ENCODE measurements around the gene NOL4L. TPM values are rescaled to one million over a fixed set of nuclear protein-coding genes. Genes with fewer than 3 reads are reported as not detected.

The NOL4L gene
- total and polyA plus RNA-seq, 9 donors, result 10.4 to 20.0 (median 16.1) TPM

DNA sequence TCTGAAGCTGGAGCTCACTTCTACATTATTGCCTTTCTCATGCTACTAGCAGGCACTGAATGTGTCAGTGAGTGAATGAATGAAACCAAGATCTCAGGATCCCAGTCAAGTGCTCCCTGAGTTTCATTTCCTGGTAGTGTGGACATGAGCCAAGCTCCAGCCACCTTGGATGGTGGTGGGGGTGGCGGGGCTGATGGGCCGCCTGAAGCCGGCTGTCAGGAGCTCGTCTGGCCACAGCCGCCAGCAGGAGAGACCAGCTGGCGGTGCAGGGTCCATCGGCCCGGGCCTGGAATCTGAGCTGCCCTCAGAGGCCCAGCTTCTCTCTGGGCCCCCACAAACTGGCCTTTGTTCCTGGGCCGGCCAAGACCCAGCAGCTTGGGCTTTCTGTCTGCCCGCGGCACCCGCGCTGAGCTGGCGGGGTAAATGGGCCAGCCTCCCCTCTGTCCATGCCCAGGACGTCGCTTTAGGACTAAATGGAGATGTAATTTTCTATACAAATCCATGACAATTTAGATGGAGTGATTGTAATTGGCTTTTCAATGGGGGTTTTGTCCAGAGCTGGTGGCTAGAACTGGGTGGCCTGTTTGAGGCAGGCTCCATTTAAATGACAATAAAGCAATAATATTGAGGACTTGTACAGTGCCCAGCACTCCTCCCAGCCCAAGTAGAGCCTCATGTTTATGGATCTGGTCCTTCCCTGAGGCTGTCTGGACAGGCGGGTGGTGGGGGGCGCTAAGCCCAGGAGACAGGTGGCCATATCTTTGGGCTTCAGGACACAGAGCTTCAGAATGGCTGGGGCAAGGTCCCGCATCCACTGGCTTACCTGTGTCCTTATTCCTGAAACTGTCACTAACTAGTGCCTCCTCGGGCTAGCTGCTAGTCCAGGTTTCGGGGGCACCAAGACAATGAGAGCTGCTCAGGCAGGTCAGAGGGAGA, 43.5 kb downstream of the NOL4L start:
- H3K4me3 ChIP-seq (ENCODE audit: low read length), result no peak overlapping the region
- no peaks in the 10 kb centered on the region for H3K27me3 ChIP-seq (ENCODE audit: control insufficient read depth, insufficient read depth, low read length)
- H3K36me3 ChIP-seq (ENCODE audit: control insufficient read depth, insufficient read depth, low read length), result no peaks in the 10 kb centered on the region
- 65% methylated on average over 12 of the region's 21 CpGs for WGBS (ENCODE audit: insufficient coverage)
- peak overlapping the region; percentile 64 for H3K27ac ChIP-seq (ENCODE audit: low read length)
- DNase-seq, result peak; percentile 70
- H3K9me3 ChIP-seq (replicated peaks; ENCODE audit: control insufficient read depth, low read depth, low read length), result no peaks in the 10 kb centered on the region
- H3K4me1 ChIP-seq (ENCODE audit: control insufficient read depth, insufficient read depth, low read length), result peaks cover 65% of the 10 kb centered on the region

GRCh38 chr20:32539817-32540675, 45.1 kb downstream of the NOL4L start:
- no peak overlapping the region for H3K27ac ChIP-seq (ENCODE audit: low read length)
- peaks cover 76% of the 10 kb centered on the region for H3K4me1 ChIP-seq (ENCODE audit: control insufficient read depth, insufficient read depth, low read length)
- H3K9me3 ChIP-seq (replicated peaks; ENCODE audit: control insufficient read depth, low read depth, low read length), result no peaks in the 10 kb centered on the region
- no peaks in the 10 kb centered on the region for H3K27me3 ChIP-seq (ENCODE audit: control insufficient read depth, insufficient read depth, low read length)
- H3K36me3 ChIP-seq (ENCODE audit: control insufficient read depth, insufficient read depth, low read length), result no peaks in the 10 kb centered on the region
- WGBS (ENCODE audit: insufficient coverage), result 69% methylated on average over 10 of the region's 13 CpGs
- no peak overlapping the region for H3K4me3 ChIP-seq (ENCODE audit: low read length)
- DNase-seq, result no peak

GRCh38 chr20:32539026-32539816, 45.9 kb downstream of the NOL4L start:
- no peak for DNase-seq
- Histone ChIP-seq H3K9me3 (replicated peaks; ENCODE audit: control insufficient read depth, low read depth, low read length) (no peaks in the 10 kb centered on the region), H3K4me1 (ENCODE audit: control insufficient read depth, insufficient read depth, low read length) (peaks cover 72% of the 10 kb centered on the region), H3K36me3 (ENCODE audit: control insufficient read depth, insufficient read depth, low read length) (no peaks in the 10 kb centered on the region), H3K4me3 (ENCODE audit: low read length) (no peak overlapping the region), H3K27me3 (ENCODE audit: control insufficient read depth, insufficient read depth, low read length) (no peaks in the 10 kb centered on the region), H3K27ac (ENCODE audit: low read length) (no peak overlapping the region)
- WGBS (ENCODE audit: insufficient coverage), result 55% methylated on average over 7 of the region's 13 CpGs

DNA sequence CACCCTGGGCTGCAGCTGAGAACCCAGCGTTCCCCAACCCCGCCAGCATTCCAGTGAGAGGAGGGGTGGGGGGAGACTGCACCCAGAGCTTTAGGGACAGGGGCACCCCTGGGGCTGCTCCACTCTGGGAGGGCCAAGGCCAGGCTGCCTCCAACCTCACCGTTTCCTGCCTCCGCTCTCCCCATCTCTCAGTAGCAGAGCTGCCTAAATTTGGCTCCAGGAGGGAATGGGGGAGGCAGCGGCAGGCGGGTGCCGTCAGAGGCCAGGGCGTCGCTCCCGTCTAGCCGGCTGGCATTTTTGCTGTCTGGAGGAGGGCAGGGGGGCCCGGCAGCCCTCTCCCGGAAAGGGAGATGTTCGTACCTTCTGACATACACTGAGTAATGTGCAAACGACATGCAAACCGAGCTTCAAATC, 46.6 kb downstream of the NOL4L start:
- no peak overlapping the region for H3K4me3 ChIP-seq (ENCODE audit: low read length)
- DNase-seq, result no peak
- H3K4me1 ChIP-seq (ENCODE audit: control insufficient read depth, insufficient read depth, low read length), result peaks cover 71% of the 10 kb centered on the region
- no peaks in the 10 kb centered on the region for H3K27me3 ChIP-seq (ENCODE audit: control insufficient read depth, insufficient read depth, low read length)
- WGBS (ENCODE audit: insufficient coverage), result 12% methylated on average over 9 of the region's 16 CpGs
- H3K9me3 ChIP-seq (replicated peaks; ENCODE audit: control insufficient read depth, low read depth, low read length), result no peaks in the 10 kb centered on the region
- no peaks in the 10 kb centered on the region for H3K36me3 ChIP-seq (ENCODE audit: control insufficient read depth, insufficient read depth, low read length)
- peak overlapping the region; percentile 59 for H3K27ac ChIP-seq (ENCODE audit: low read length)

DNA sequence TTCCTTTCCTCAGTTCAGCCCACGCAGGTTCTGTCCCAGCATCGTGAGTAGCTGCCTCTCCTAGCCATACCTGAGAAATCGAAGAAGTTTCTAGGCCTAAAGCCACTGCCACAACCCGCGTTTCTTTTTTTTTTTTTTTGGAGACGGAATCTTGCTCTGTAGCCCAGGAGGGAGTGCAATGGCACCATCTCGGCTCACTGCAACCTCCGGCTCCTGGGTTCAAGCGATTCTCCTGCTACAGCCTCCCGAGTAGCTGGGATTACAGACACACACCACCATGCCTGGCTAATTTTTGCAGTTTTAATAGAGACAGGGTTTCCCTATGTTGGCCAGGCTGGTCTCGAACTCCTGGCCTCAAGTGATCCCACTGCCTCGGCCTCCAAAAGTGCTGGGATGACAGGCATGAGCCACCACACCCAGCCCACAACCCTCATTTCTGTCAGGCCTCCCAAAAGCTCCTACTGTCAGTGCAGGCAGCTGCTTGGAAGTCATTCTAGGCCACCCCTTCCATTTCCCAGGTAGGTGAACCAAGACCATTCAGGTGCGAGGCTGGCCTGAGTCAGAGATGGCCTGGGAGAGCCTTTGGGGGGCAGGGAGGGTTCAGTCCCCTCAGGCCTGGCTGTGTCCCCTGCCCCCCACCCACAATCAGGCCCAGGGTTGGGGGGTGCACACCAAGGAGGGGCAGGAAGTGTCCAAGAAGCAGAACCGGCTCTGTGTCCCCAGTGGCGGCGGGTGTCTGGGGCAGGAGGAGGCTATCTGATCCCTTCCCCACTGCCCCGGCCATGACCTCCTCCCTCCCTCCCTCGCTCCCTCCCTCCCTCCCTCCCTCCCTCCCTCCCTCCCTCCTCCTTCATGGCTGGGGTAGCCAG, 47.2 kb downstream of the NOL4L start:
- no peaks in the 10 kb centered on the region for H3K27me3 ChIP-seq (ENCODE audit: control insufficient read depth, insufficient read depth, low read length)
- H3K27ac ChIP-seq (ENCODE audit: low read length), result no peak overlapping the region
- H3K4me1 ChIP-seq (ENCODE audit: control insufficient read depth, insufficient read depth, low read length), result peaks cover 70% of the 10 kb centered on the region
- no peaks in the 10 kb centered on the region for H3K9me3 ChIP-seq (replicated peaks; ENCODE audit: control insufficient read depth, low read depth, low read length)
- DNase-seq, result no peak
- H3K36me3 ChIP-seq (ENCODE audit: control insufficient read depth, insufficient read depth, low read length), result no peaks in the 10 kb centered on the region
- WGBS (ENCODE audit: insufficient coverage), result 61% methylated on average over 8 of the region's 18 CpGs
- H3K4me3 ChIP-seq (ENCODE audit: low read length), result no peak overlapping the region

DNA sequence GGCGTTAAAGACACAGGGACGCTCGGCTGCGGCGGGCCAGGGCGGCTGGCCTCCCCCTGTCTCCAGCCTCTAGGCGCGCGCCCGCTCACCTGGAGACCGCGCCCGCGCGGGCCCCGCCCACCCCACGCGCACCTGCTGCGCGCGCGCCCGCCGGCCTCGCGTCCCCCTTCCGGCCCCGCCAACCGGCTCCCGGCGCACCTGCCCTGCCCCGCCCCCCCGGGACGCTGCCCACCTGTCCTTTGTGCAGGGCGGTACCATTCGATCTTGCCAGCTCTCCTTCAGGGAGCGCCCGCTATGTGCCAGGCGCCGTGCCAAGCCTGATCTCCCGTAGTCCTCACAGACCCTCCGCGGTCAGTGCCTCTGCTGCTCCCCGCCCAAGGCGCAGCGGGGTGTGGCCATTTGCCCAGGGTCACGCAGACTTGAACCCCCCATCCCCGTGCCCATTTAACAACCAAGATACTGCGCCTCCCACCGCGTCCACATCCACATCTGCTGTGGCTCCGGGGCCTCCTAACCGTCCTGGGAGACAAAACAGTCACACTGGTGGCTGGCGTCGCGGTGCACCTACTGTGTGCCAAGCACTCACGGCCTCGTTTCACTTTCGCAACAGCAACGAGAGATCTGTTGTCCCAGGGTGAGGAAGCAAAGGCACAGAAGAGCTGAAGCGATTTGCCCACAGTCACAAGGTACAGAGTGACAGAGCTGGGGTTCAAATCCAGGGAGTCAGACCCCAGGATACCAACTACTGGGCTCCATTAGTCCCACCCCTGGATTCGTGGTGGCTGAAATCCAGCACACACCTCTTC, 48.1 kb downstream of the NOL4L start:
- Histone ChIP-seq H3K27ac (ENCODE audit: low read length) (peak overlapping the region; percentile 29), H3K4me3 (ENCODE audit: low read length) (peak overlapping the region; percentile 18), H3K27me3 (ENCODE audit: control insufficient read depth, insufficient read depth, low read length) (no peaks in the 10 kb centered on the region), H3K4me1 (ENCODE audit: control insufficient read depth, insufficient read depth, low read length) (peaks cover 62% of the 10 kb centered on the region), H3K36me3 (ENCODE audit: control insufficient read depth, insufficient read depth, low read length) (no peaks in the 10 kb centered on the region), H3K9me3 (replicated peaks; ENCODE audit: control insufficient read depth, low read depth, low read length) (no peaks in the 10 kb centered on the region)
- no peak for DNase-seq
- WGBS (ENCODE audit: insufficient coverage), result 3% methylated on average over 58 of the region's 62 CpGs

DNA sequence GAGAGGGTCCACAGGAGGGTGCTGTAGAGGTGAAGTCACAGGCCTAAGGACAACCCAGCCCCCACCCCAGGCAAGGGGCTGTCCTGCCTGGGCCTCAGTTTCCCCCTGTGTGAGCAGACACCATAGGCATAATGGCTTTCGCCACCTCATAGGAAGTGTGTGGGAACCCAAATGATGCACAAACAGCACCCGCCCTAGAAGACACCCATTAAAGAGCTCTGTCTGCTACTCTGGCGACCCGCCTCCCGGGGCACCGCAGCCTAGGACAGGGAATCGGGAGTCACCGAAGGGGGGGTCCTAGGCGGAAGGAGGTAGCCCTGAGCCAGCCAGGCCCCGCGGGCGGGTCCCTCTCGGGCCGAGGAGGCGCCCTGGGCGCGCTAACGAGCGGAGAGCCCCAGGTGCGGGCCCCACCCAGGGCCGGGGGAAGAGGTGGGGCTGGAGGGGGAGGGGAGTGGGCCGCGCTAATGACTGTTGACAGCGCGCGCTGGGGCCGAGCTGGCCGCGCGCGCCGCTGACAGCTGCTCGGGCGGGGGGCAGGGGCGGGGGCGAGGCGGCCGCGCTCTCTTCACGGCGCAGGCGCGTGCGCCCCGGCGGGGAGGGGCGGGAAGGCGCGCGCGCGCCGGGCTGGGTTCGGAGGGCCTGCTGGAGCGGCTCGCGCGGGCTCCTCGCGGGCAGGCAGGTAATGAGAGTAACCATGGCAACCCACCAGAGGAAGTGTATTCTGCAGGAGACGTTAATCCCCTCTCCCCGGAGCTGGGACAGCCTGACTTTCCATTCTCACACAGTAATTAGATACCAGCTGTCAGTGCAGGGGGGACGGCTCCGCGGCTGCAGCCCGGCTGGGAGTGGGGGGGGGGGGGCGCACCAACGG, 48.9 kb downstream of the NOL4L start:
- peak overlapping the region; percentile 44 for H3K4me3 ChIP-seq (ENCODE audit: low read length)
- H3K36me3 ChIP-seq (ENCODE audit: control insufficient read depth, insufficient read depth, low read length), result no peaks in the 10 kb centered on the region
- peak overlapping the region; percentile 62 for H3K27ac ChIP-seq (ENCODE audit: low read length)
- no peaks in the 10 kb centered on the region for H3K27me3 ChIP-seq (ENCODE audit: control insufficient read depth, insufficient read depth, low read length)
- H3K4me1 ChIP-seq (ENCODE audit: control insufficient read depth, insufficient read depth, low read length), result peaks cover 54% of the 10 kb centered on the region
- peak; percentile 77 for DNase-seq
- 4% methylated on average over 44 of the region's 68 CpGs for WGBS (ENCODE audit: insufficient coverage)
- no peaks in the 10 kb centered on the region for H3K9me3 ChIP-seq (replicated peaks; ENCODE audit: control insufficient read depth, low read depth, low read length)

DNA sequence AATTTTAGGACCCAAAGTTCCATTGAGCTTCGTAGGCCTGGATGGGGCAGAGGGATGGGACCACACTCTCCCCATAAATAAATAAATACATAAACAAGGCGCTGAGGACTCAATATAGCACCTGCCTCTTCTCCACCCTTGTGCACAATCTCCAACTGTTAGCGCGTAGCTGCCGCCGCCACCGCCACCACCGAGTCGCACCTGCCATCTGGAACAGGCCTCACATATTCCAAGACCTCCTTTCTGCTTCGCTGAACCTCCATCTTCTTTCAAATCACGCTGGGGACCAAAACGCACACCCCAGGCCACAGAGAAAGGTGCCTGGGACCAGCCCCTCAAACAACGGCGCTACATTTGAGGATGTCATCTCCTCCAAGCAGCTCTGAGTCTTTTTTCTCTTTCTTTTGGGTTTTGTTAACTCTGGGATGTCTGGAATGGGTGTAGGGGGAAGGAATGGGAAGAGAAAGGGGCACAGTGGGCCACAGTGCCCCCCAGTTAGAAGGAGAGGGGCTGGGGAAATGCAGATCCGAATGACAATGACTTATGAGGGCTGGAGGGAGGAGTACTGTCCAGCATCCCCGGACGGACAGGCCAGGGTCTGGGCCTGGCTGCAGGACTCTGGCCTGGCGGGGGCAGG, 49.7 kb downstream of the NOL4L start:
- WGBS (ENCODE audit: insufficient coverage), result 40% methylated on average over 15 of the region's 18 CpGs
- no peak overlapping the region for H3K4me3 ChIP-seq (ENCODE audit: low read length)

More for the DNA sequence above, 49.7 kb downstream of the NOL4L start:
- H3K9me3 ChIP-seq (replicated peaks; ENCODE audit: control insufficient read depth, low read depth, low read length), result no peaks in the 10 kb centered on the region
- H3K27ac ChIP-seq (ENCODE audit: low read length), result peak overlapping the region; percentile 62
- no peak for DNase-seq
- H3K4me1 ChIP-seq (ENCODE audit: control insufficient read depth, insufficient read depth, low read length), result peaks cover 46% of the 10 kb centered on the region
- no peaks in the 10 kb centered on the region for H3K36me3 ChIP-seq (ENCODE audit: control insufficient read depth, insufficient read depth, low read length)
- no peaks in the 10 kb centered on the region for H3K27me3 ChIP-seq (ENCODE audit: control insufficient read depth, insufficient read depth, low read length)
